Dedifferentiated amniotic fluid mesenchymal stem cell (primary cell): ENCODE data around the gene UBP1.
"Not testable (repeated sequence)": the region's sequence is repeated elsewhere in the genome, so short reads cannot be mapped to it uniquely, and the experiment has no call there.

Experiments
- DNase-seq: peaks from one replicate; pipeline ENCODE4 v3.0.0-alpha.2; 2016; ENCODE audit errors: extremely low spot score

UBP1 gene

GRCh38 chr3:33433843-33434242 is 6.4 kb downstream of the UBP1 start:
- DNase-seq = no peak

GRCh38 chr3:33430571-33430970 is 9.6 kb downstream of the UBP1 start:
- DNase-seq = no peak

- DNase-seq = no peak
Measured at GRCh38 chr3:33430061-33430460, 10.1 kb downstream of the UBP1 start.

- DNase-seq = not testable (repeated sequence)
Measured at GRCh38 chr3:33429306-33429705, 10.9 kb downstream of the UBP1 start.

- no peak for DNase-seq
Measured at GRCh38 chr3:33428734-33429133, 11.5 kb downstream of the UBP1 start.

GRCh38 chr3:33426630-33427317 is 13.4 kb downstream of the UBP1 start:
- DNase-seq = no peak

GRCh38 chr3:33426068-33426467 is 14.1 kb downstream of the UBP1 start:
- no peak for DNase-seq

GRCh38 chr3:33425453-33425852 is 14.8 kb downstream of the UBP1 start:
- DNase-seq = no peak

GRCh38 chr3:33424606-33425452 is 15.4 kb downstream of the UBP1 start:
- DNase-seq = no peak

GRCh38 chr3:33420966-33421365 is 19.2 kb downstream of the UBP1 start:
- no peak for DNase-seq

- DNase-seq = no peak
Measured at GRCh38 chr3:33419948-33420347, 20.3 kb downstream of the UBP1 start.

GRCh38 chr3:33417066-33417673 is 23.0 kb downstream of the UBP1 start:
- no peak for DNase-seq

- not testable (repeated sequence) for DNase-seq
Measured at GRCh38 chr3:33410816-33411215, 29.4 kb downstream of the UBP1 start.

- no peak for DNase-seq
Measured at GRCh38 chr3:33403756-33404155, 36.4 kb downstream of the UBP1 start.

- no peak for DNase-seq
Measured at GRCh38 chr3:33402936-33403335, 37.3 kb downstream of the UBP1 start.

GRCh38 chr3:33401781-33402180 is 38.4 kb downstream of the UBP1 start:
- no peak for DNase-seq

- DNase-seq = no peak
Measured at GRCh38 chr3:33398410-33398809, 41.8 kb downstream of the UBP1 start.

GRCh38 chr3:33395900-33396299 is 44.3 kb downstream of the UBP1 start:
- no peak for DNase-seq

- no peak for DNase-seq
Measured at GRCh38 chr3:33394403-33395054, 45.7 kb downstream of the UBP1 start.

GRCh38 chr3:33392703-33393125 is 47.5 kb downstream of the UBP1 start:
- peak; percentile 64 for DNase-seq

GRCh38 chr3:33392144-33392543 is 48.1 kb downstream of the UBP1 start:
- no peak for DNase-seq
